CD4-positive, alpha-beta memory T cell (primary cell): Measurements from ENCODE around the gene PDE4B. TPM values are rescaled to one million over a fixed set of nuclear protein-coding genes. Genes with fewer than 3 reads are reported as not detected.

Experiments
- CTCF ChIA-PET: fragments of 350-600 bp; sonication (Branson Sonifier 250); formaldehyde crosslinking; loops from one replicate; lab custom pipeline; 2021; ENCODE audit warnings: inconsistent platforms; ENCODE audit not compliant: partially characterized antibody; lab: Charles Lee
- POLR2A ChIA-PET: fragments of 350-600 bp; sonication (Branson Sonifier 250); formaldehyde crosslinking; loops from one replicate; lab custom pipeline; 2021; ENCODE audit not compliant: partially characterized antibody; lab: Charles Lee
- DNase-seq, 5 donors: peaks; one replicate each; pipeline versions ENCODE4 v3.0.0 to v3.0.0-alpha.2; 2020 to 2022; ENCODE audit warnings: mixed read lengths in 1 of 5
- H3K27ac ChIP-seq: one replicate; pipeline ENCODE4 v1.7.0; 2013; ENCODE audit warnings: low read depth, low read length
- H3K27me3 ChIP-seq: 2 replicates; pipeline ENCODE4 v1.7.0; 2013; ENCODE audit warnings: mild to moderate bottlenecking, low read length, moderate library complexity; ENCODE audit not compliant: insufficient read depth
- H3K36me3 ChIP-seq: 2 replicates; pipeline ENCODE4 v1.7.0; 2013; ENCODE audit warnings: mild to moderate bottlenecking, low read length, moderate library complexity; ENCODE audit not compliant: insufficient read depth
- H3K4me1 ChIP-seq: 2 replicates; pipeline ENCODE4 v1.7.0; 2013; ENCODE audit warnings: mild to moderate bottlenecking, low read length, moderate library complexity; ENCODE audit not compliant: insufficient read depth
- H3K4me3 ChIP-seq, 2 donors: one replicate each; pipeline ENCODE4 v1.7.0; 2013; ENCODE audit warnings: low read length in 2 of 2, mild to moderate bottlenecking in 1 of 2
- H3K9me3 ChIP-seq, 2 donors: one replicate each; pipeline ENCODE4 v1.7.0; 2013; ENCODE audit warnings: low read length in 2 of 2, control low read depth in 1 of 2; ENCODE audit not compliant: control insufficient read depth in 1 of 2
- H3K27ac Mint-ChIP-seq, 7 donors: one replicate each; pipeline ENCODE4 v1.8.0; 2020 to 2021; ENCODE audit warnings: mixed read lengths in 7 of 7, mild to moderate bottlenecking in 6 of 7, inconsistent platforms in 3 of 7, moderate library complexity in 3 of 7
- H3K27me3 Mint-ChIP-seq, 2 donors: one replicate each; pipeline ENCODE4 v1.8.0; 2020 to 2021; ENCODE audit warnings: mixed read lengths in 2 of 2
- H3K36me3 Mint-ChIP-seq, 2 donors: one replicate each; pipeline ENCODE4 v1.8.0; 2020 to 2021; ENCODE audit warnings: mixed read lengths in 2 of 2, inconsistent platforms in 1 of 2, mild to moderate bottlenecking in 1 of 2
- H3K4me1 Mint-ChIP-seq, 4 donors: one replicate each; pipeline ENCODE4 v1.8.0; 2020 to 2021; ENCODE audit warnings: mixed read lengths in 4 of 4, mild to moderate bottlenecking in 1 of 4
- H3K4me3 Mint-ChIP-seq, 8 donors: one replicate each; pipeline ENCODE4 v1.8.0; 2020 to 2021; ENCODE audit warnings: mixed read lengths in 8 of 8, mild to moderate bottlenecking in 7 of 8, moderate library complexity in 6 of 8, inconsistent platforms in 3 of 8
- H3K9me3 Mint-ChIP-seq, 8 donors: one replicate each; pipeline ENCODE4 v1.8.0; 2020 to 2021; ENCODE audit warnings: mixed read lengths in 8 of 8, mild to moderate bottlenecking in 5 of 8, inconsistent platforms in 3 of 8, moderate library complexity in 1 of 8
- intact Hi-C: fragments of 100-400 bp; cut with micrococcal nuclease; formaldehyde crosslinking; loops from one replicate; pipeline ENCODE4 v1.15.1; 2023
- polyA plus RNA-seq, 2 donors: library from polyadenylated mRNA; unstranded; fragments of 300-500 nt; fragmentation: Illumina TruSeq; gene quantifications; one replicate each; pipeline ENCODE4 v1.2.3, GENCODE V29; 2021
- total RNA-seq, 2 experiments: library from RNA; stranded (reverse); gene quantifications; one replicate each; pipeline ENCODE4 v1.2.3, GENCODE V29; 2021

Gene PDE4B
- total and polyA plus RNA-seq, 4 experiments from 2014 or later, result 33.8 to 116 (median 40.7) TPM

DNA sequence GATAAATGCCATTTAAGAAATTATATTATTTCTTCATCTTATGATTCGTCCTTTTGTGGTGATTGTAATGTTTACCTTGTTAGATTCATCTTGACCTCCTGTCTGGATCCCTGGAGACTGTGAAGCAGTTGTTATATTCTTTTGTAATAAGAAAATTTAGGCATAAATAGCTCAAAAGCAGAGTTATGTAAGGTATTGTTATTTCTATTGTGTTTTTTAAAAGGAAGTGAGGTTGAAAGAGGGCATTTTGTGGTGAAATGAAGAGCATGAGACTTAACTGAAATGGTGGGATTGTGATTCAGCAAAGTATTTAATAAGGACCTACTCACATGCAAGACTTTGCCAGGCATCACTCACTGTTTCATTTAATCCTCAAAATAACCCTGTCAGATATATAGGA is 104.0 kb downstream of the PDE4B start:
- Histone ChIP-seq H3K9me3 (no peaks in the 10 kb centered on the region), H3K4me3 (no peak overlapping the region), H3K27me3 (no peaks in the 10 kb centered on the region), H3K4me1 (no peaks in the 10 kb centered on the region), H3K36me3 (no peaks in the 10 kb centered on the region), H3K27ac (no peak overlapping the region)
- CTCF ChIA-PET, result no interaction called here
- H3K27me3 Mint-ChIP-seq, result peaks cover 7 to 12% of the 10 kb centered on the region in 2 donors
- no peak for DNase-seq
- intact Hi-C loops, result no loop called here
- H3K4me1 Mint-ChIP-seq, result no peaks in the 10 kb centered on the region
- H3K36me3 Mint-ChIP-seq, result no peaks in the 10 kb centered on the region
- peaks cover 0 to 14% (median 5%) of the 10 kb centered on the region in 8 donors for H3K9me3 Mint-ChIP-seq
- H3K4me3 Mint-ChIP-seq, result no peak overlapping the region
- POLR2A ChIA-PET, result no interaction called here
- H3K27ac Mint-ChIP-seq, result no peak overlapping the region

GRCh38 chr1:65897485-65897884 is 104.8 kb downstream of the PDE4B start:
- POLR2A ChIA-PET, result no interaction called here
- H3K36me3 Mint-ChIP-seq, result no peaks in the 10 kb centered on the region
- H3K27me3 Mint-ChIP-seq, result peaks cover 7 to 12% of the 10 kb centered on the region in 2 donors
- H3K27ac ChIP-seq, result no peak overlapping the region
- H3K4me1 Mint-ChIP-seq, result no peaks in the 10 kb centered on the region
- H3K36me3 ChIP-seq, result no peaks in the 10 kb centered on the region
- H3K27ac Mint-ChIP-seq, result no peak overlapping the region
- no peaks in the 10 kb centered on the region for H3K27me3 ChIP-seq
- H3K4me1 ChIP-seq, result no peaks in the 10 kb centered on the region
- H3K9me3 Mint-ChIP-seq, result peaks cover 0 to 14% (median 5%) of the 10 kb centered on the region in 8 donors
- H3K4me3 Mint-ChIP-seq, result no peak overlapping the region
- intact Hi-C loops, result no loop called here
- no peak overlapping the region for H3K4me3 ChIP-seq
- no peaks in the 10 kb centered on the region for H3K9me3 ChIP-seq
- no peak for DNase-seq
- CTCF ChIA-PET, result no interaction called here

GRCh38 chr1:65904681-65905083 is 112.0 kb downstream of the PDE4B start:
- Histone ChIP-seq H3K9me3 (no peaks in the 10 kb centered on the region), H3K27me3 (no peaks in the 10 kb centered on the region), H3K27ac (no peak overlapping the region), H3K4me1 (no peaks in the 10 kb centered on the region), H3K4me3 (no peak overlapping the region), H3K36me3 (no peaks in the 10 kb centered on the region)
- no peaks in the 10 kb centered on the region for H3K4me1 Mint-ChIP-seq
- H3K4me3 Mint-ChIP-seq, result no peak overlapping the region
- H3K27ac Mint-ChIP-seq, result no peak overlapping the region
- no peaks in the 10 kb centered on the region for H3K36me3 Mint-ChIP-seq
- intact Hi-C loops, result no loop called here
- CTCF ChIA-PET, result no interaction called here
- peaks cover 6 to 8% of the 10 kb centered on the region in 2 donors for H3K27me3 Mint-ChIP-seq
- peaks cover 0 to 5% (median 0%) of the 10 kb centered on the region in 8 donors for H3K9me3 Mint-ChIP-seq
- DNase-seq, result no peak
- POLR2A ChIA-PET, result no interaction called here

DNA sequence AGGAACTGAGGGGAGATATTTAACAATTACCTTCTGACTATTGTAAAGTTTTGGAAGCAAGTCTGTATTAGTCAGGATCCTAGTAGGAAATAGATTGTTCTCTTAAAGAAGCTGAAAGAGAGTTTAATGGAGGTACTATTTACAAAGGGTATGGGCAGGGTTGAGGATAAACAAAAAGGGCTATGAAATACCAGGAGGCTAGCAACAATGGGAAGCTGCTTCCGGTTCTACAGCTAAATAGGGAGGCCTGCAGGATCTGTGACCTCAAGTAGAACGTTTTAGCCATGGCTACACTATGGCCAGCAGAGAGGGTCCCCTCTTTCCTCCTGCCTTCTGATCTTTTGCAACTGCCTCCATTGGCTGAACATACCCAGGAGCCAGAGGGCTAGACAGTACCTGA is 117.7 kb downstream of the PDE4B start:
- Histone ChIP-seq H3K9me3 (no peaks in the 10 kb centered on the region), H3K4me3 (no peak overlapping the region), H3K27me3 (no peaks in the 10 kb centered on the region), H3K4me1 (no peaks in the 10 kb centered on the region), H3K36me3 (no peaks in the 10 kb centered on the region), H3K27ac (no peak overlapping the region)
- Mint-ChIP-seq H3K4me3 (no peak overlapping the region), H3K27me3 (peaks cover 3 to 12% of the 10 kb centered on the region in 2 donors), H3K9me3 (no peaks in the 10 kb centered on the region), H3K4me1 (no peaks in the 10 kb centered on the region), H3K36me3 (no peaks in the 10 kb centered on the region), H3K27ac (no peak overlapping the region)
- CTCF ChIA-PET, result no interaction called here
- POLR2A ChIA-PET, result no interaction called here
- intact Hi-C loops, result no loop called here
- DNase-seq, result no peak

DNA sequence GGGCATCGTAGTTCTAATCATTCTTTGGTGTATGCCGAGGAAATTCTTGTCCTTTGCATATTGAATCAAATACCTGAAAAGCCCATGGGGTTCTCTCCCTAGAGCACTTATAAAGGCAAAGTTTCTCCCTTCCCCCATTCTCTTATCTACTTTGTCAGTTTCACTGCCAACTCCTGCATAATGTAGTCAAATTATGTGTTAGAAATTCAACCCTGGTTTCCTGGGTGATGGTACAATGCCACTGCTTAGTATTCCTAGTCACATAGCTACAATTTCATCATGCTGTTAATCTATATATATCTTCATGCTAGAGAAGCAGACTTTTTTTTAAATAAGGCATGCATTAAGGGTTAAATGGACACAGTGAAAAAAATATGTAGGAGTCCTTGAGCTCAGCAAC is 119.0 kb downstream of the PDE4B start:
- Mint-ChIP-seq H3K9me3 (no peaks in the 10 kb centered on the region), H3K36me3 (no peaks in the 10 kb centered on the region), H3K4me3 (no peak overlapping the region), H3K4me1 (no peaks in the 10 kb centered on the region), H3K27me3 (peaks cover 3 to 9% of the 10 kb centered on the region in 2 donors), H3K27ac (no peak overlapping the region)
- DNase-seq, result no peak
- intact Hi-C loops, result no loop called here
- no peaks in the 10 kb centered on the region for H3K36me3 ChIP-seq
- POLR2A ChIA-PET, result no interaction called here
- H3K4me1 ChIP-seq, result no peaks in the 10 kb centered on the region
- CTCF ChIA-PET, result no interaction called here
- H3K4me3 ChIP-seq, result no peak overlapping the region
- H3K9me3 ChIP-seq, result no peaks in the 10 kb centered on the region
- H3K27ac ChIP-seq, result no peak overlapping the region
- no peaks in the 10 kb centered on the region for H3K27me3 ChIP-seq

- Mint-ChIP-seq H3K36me3 (no peaks in the 10 kb centered on the region), H3K27me3 (no peaks in the 10 kb centered on the region), H3K27ac (no peak overlapping the region), H3K9me3 (no peaks in the 10 kb centered on the region), H3K4me1 (no peaks in the 10 kb centered on the region), H3K4me3 (no peak overlapping the region)
- no peaks in the 10 kb centered on the region for H3K9me3 ChIP-seq
- no peaks in the 10 kb centered on the region for H3K4me1 ChIP-seq
- DNase-seq, result no peak
- ChIA-PET CTCF (interaction anchor here (1.1 to 1.6 kb wide), 2 partner anchors 80 to 322 kb away, joined by 3 read pairs; no protein-coding TSS in a partner anchor), POLR2A (no interaction called here)
- no peak overlapping the region for H3K4me3 ChIP-seq
- intact Hi-C loops, result no loop called here
- no peaks in the 10 kb centered on the region for H3K27me3 ChIP-seq
- H3K36me3 ChIP-seq, result no peaks in the 10 kb centered on the region
- H3K27ac ChIP-seq, result no peak overlapping the region
These were observed 125.9 kb downstream of the PDE4B start for GRCh38 chr1:65918564-65918963.

- ChIA-PET POLR2A (no interaction called here), CTCF (interaction anchor here (1.0 kb wide), 1 partner anchor 1292 kb away, joined by 3 read pairs; no protein-coding TSS in a partner anchor)
- H3K36me3 ChIP-seq, result no peaks in the 10 kb centered on the region
These were observed 128.8 kb downstream of the PDE4B start for GRCh38 chr1:65921446-65921845.

DNA sequence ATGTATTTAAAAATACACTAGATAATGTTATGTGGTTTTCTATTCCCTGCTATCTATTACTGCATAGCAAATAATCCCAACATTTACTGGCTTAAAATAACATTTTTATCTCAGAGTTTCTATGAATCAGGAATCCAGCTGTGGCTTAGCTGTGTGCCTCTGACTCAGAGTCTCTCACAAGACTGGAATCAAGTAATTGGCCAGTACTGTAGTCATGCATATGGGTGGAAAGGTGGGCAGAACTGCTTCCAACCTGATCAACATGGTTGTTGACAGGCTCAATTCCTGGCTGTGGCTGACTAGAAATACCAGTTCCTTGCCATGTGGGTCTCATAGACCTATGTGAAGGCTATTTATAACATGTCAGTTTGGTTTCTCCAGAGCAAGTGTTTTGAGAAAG is 131.8 kb downstream of the PDE4B start:
- no peaks in the 10 kb centered on the region for H3K4me1 ChIP-seq
- H3K27me3 Mint-ChIP-seq, result peaks cover 2 to 4% of the 10 kb centered on the region in 2 donors
- DNase-seq, result no peak
- peaks cover 0 to 5% (median 0%) of the 10 kb centered on the region in 8 donors for H3K9me3 Mint-ChIP-seq
- CTCF ChIA-PET, result no interaction called here
- H3K27me3 ChIP-seq, result no peaks in the 10 kb centered on the region
- no peak overlapping the region for H3K4me3 ChIP-seq
- H3K9me3 ChIP-seq, result no peaks in the 10 kb centered on the region
- H3K27ac ChIP-seq, result no peak overlapping the region
- H3K4me1 Mint-ChIP-seq, result no peaks in the 10 kb centered on the region
- no peaks in the 10 kb centered on the region for H3K36me3 ChIP-seq
- intact Hi-C loops, result no loop called here
- POLR2A ChIA-PET, result no interaction called here
- no peaks in the 10 kb centered on the region for H3K36me3 Mint-ChIP-seq
- no peak overlapping the region for H3K27ac Mint-ChIP-seq
- H3K4me3 Mint-ChIP-seq, result no peak overlapping the region

More at GRCh38 chr1:65921446-65921845, 128.8 kb downstream of the PDE4B start:
- Mint-ChIP-seq H3K4me3 (no peak overlapping the region), H3K36me3 (no peaks in the 10 kb centered on the region), H3K27me3 (peaks cover 0 to 1% of the 10 kb centered on the region in 2 donors), H3K4me1 (no peaks in the 10 kb centered on the region), H3K9me3 (peaks cover 0 to under 1% (median 0%) of the 10 kb centered on the region in 8 donors), H3K27ac (no peak overlapping the region)
- intact Hi-C loops, result no loop called here
- Histone ChIP-seq H3K9me3 (no peaks in the 10 kb centered on the region), H3K4me3 (no peak overlapping the region), H3K4me1 (no peaks in the 10 kb centered on the region), H3K27ac (no peak overlapping the region), H3K27me3 (no peaks in the 10 kb centered on the region)
- DNase-seq, result no peak
